IPS DF 6.9 (cell line): ENCODE measurements around the gene MVK.

Experiments used
- DNase-seq: peaks from one replicate; pipeline ENCODE4 v3.0.0-alpha.2; 2013; ENCODE audit warnings: low read depth, low spot score
- H3K27ac ChIP-seq: one replicate; pipeline ENCODE4 v1.5.1; 2013; ENCODE audit warnings: low read length, control low read depth
- H3K27me3 ChIP-seq: 2 replicates; pipeline ENCODE4 v1.6.1; 2013; ENCODE audit warnings: mild to moderate bottlenecking, low read length; ENCODE audit not compliant: control insufficient read depth, insufficient read depth
- H3K36me3 ChIP-seq: 2 replicates; pipeline ENCODE4 v1.6.1; 2013; ENCODE audit warnings: low read length; ENCODE audit not compliant: control insufficient read depth, insufficient read depth
- H3K4me1 ChIP-seq: 2 replicates; pipeline ENCODE4 v1.6.1; 2013; ENCODE audit warnings: low read length; ENCODE audit not compliant: control insufficient read depth, insufficient read depth
- H3K4me3 ChIP-seq: 2 replicates; pipeline ENCODE4 v1.5.1; 2013; ENCODE audit warnings: mild to moderate bottlenecking, low read length
- H3K9me3 ChIP-seq: 2 replicates; pipeline ENCODE4 v1.6.1; 2013; ENCODE audit warnings: low read length, inconsistent platforms; ENCODE audit not compliant: control insufficient read depth, insufficient read depth
- WGBS: extraction: QIAGEN DNeasy Blood & Tissue Kit; methylation state at CpG from one replicate; pipeline ENCODE4 v1.1.7; 2013; ENCODE audit warnings: mixed read lengths, missing lambda C conversion rate; ENCODE audit not compliant: insufficient read length, insufficient coverage; 5-methylcytosine and 5-hydroxymethylcytosine counted together

Gene MVK

DNA sequence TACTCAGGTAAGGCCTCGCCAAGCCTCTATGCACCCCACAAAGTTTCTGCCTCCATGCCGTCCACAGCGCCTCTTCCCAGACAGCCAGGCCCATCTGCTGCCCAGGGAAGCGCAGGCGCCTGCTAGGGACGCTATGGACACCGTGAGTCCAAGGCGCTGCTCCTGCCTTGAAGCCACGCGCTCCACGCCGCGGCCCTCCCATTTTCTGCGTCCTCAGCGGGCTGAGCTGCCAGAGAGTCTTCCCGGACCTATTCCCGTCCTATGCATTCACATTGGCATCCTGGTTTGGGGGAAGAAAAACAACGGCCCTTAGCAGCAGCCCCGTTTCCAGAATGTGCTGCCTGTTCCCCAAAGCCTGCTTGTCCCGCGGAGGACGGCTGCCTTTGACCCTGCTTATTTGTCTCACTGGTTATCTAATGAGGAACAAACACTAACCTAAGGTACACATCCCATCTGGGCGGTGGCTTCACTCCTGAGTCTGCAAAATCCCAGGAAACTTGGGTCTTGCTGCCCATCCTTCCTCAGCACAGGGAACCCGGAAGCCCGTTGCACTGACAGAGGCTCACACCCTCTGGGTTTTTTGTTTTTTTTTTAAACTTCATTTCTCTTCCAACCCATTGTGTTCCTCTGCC lies 38.2 kb upstream of the MVK start:
- H3K36me3 ChIP-seq, result peaks cover 12% of the 10 kb centered on the region
- no peak for DNase-seq
- H3K4me3 ChIP-seq, result no peak overlapping the region
- H3K27ac ChIP-seq, result no peak overlapping the region
- WGBS, result no CpG with 5 or more reads among the region's 25 CpGs
- H3K27me3 ChIP-seq, result no peaks in the 10 kb centered on the region
- H3K9me3 ChIP-seq, result no peaks in the 10 kb centered on the region
- H3K4me1 ChIP-seq, result no peaks in the 10 kb centered on the region

DNA sequence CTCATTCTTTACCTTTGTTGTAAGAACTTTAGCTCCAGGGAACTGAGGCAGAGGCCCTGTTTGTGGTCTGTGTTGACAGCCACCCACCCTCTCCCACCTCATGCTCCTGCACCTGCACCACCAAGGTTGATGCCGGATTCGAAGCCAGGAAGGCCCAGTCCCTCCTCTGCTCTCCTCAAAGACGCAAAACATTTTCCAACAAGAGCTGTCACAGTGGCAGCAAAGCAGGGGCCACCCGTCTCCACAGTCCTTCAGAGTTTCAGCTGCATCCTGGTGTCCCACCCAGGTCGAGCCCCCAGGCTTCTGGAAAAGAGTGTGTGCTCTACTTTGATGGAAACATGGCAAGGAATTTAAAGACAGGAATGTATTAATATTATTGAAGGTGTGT lies 37.7 kb upstream of the MVK start:
- Histone ChIP-seq H3K4me3 (no peak overlapping the region), H3K4me1 (no peaks in the 10 kb centered on the region), H3K9me3 (no peaks in the 10 kb centered on the region), H3K27ac (no peak overlapping the region), H3K36me3 (peaks cover 12% of the 10 kb centered on the region), H3K27me3 (no peaks in the 10 kb centered on the region)
- no CpG with 5 or more reads among the region's 5 CpGs for WGBS
- no peak for DNase-seq

DNA sequence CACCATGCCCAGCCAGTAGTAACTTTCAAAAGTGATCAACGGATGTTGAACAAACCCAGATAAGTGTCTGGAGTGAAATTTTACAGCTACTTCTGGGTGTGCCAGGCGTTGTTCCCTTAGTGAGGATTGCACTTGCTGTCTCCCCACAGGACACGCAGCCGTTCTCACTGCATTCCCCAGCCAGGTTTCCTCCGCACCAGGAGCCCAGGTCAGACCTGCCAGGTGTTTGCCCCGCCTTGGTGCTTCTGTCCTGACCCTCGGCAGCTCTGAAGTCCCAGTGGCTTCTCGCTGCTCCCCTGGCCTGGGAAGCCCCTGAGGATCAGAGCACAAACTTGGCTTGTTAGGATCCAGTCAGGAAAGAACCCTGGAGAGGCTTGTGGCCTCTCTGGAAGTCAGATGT lies 36.5 kb upstream of the MVK start:
- Histone ChIP-seq H3K4me3 (no peak overlapping the region), H3K36me3 (peaks cover 12% of the 10 kb centered on the region), H3K27me3 (no peaks in the 10 kb centered on the region), H3K9me3 (no peaks in the 10 kb centered on the region), H3K27ac (no peak overlapping the region), H3K4me1 (no peaks in the 10 kb centered on the region)
- WGBS, result no CpG with 5 or more reads among the region's 8 CpGs
- DNase-seq, result no peak

GRCh38 chr12:109538191-109538863 lies 35.3 kb upstream of the MVK start:
- Histone ChIP-seq H3K27me3 (no peaks in the 10 kb centered on the region), H3K4me3 (no peak overlapping the region), H3K4me1 (no peaks in the 10 kb centered on the region), H3K27ac (no peak overlapping the region), H3K9me3 (no peaks in the 10 kb centered on the region), H3K36me3 (peaks cover 8% of the 10 kb centered on the region)
- no CpG with 5 or more reads among the region's 16 CpGs for WGBS
- DNase-seq, result no peak

GRCh38 chr12:109539508-109539907 lies 34.1 kb upstream of the MVK start:
- no peak for DNase-seq

GRCh38 chr12:109540526-109541412 lies 32.8 kb upstream of the MVK start:
- Histone ChIP-seq H3K36me3 (no peaks in the 10 kb centered on the region; the same call in 1 of the 2 replicates), H3K4me3 (no peak overlapping the region), H3K4me1 (no peaks in the 10 kb centered on the region), H3K27ac (no peak overlapping the region), H3K27me3 (no peaks in the 10 kb centered on the region), H3K9me3 (no peaks in the 10 kb centered on the region)
- DNase-seq, result no peak
- no CpG with 5 or more reads among the region's 16 CpGs for WGBS

More at GRCh38 chr12:109539508-109539907, 34.1 kb upstream of the MVK start:
- H3K27ac ChIP-seq, result no peak overlapping the region
- no peaks in the 10 kb centered on the region for H3K9me3 ChIP-seq
- H3K4me1 ChIP-seq, result no peaks in the 10 kb centered on the region
- H3K27me3 ChIP-seq, result no peaks in the 10 kb centered on the region
- no CpG with 5 or more reads among the region's 9 CpGs for WGBS
- H3K4me3 ChIP-seq, result no peak overlapping the region
- peaks cover 5% of the 10 kb centered on the region; the same call in 1 of the 2 replicates for H3K36me3 ChIP-seq

GRCh38 chr12:109541413-109541726 lies 32.2 kb upstream of the MVK start:
- H3K4me3 ChIP-seq, result no peak overlapping the region
- no CpG with 5 or more reads among the region's 4 CpGs for WGBS
- H3K9me3 ChIP-seq, result no peaks in the 10 kb centered on the region
- no peak overlapping the region for H3K27ac ChIP-seq
- DNase-seq, result no peak
- no peaks in the 10 kb centered on the region for H3K27me3 ChIP-seq
- H3K4me1 ChIP-seq, result no peaks in the 10 kb centered on the region
- no peaks in the 10 kb centered on the region; the same call in 1 of the 2 replicates for H3K36me3 ChIP-seq

GRCh38 chr12:109542014-109542413 lies 31.6 kb upstream of the MVK start:
- no peak overlapping the region for H3K27ac ChIP-seq
- H3K36me3 ChIP-seq, result no peaks in the 10 kb centered on the region; the same call in 1 of the 2 replicates
- no peaks in the 10 kb centered on the region for H3K4me1 ChIP-seq
- no peak overlapping the region for H3K4me3 ChIP-seq
- no CpG with 5 or more reads among the region's 2 CpGs for whole genome bisulfite sequencing
- H3K27me3 ChIP-seq, result no peaks in the 10 kb centered on the region
- H3K9me3 ChIP-seq, result no peaks in the 10 kb centered on the region
- DNase-seq, result no peak

GRCh38 chr12:109542876-109543275 lies 30.7 kb upstream of the MVK start:
- no peaks in the 10 kb centered on the region for H3K4me1 ChIP-seq
- no peaks in the 10 kb centered on the region for H3K36me3 ChIP-seq
- no CpG with 5 or more reads among the region's 6 CpGs for WGBS
- H3K9me3 ChIP-seq, result no peaks in the 10 kb centered on the region
- H3K4me3 ChIP-seq, result no peak overlapping the region
- H3K27me3 ChIP-seq, result no peaks in the 10 kb centered on the region
- DNase-seq, result no peak
- H3K27ac ChIP-seq, result no peak overlapping the region

- Histone ChIP-seq H3K4me1 (no peaks in the 10 kb centered on the region), H3K36me3 (no peaks in the 10 kb centered on the region), H3K27me3 (no peaks in the 10 kb centered on the region), H3K4me3 (no peak overlapping the region), H3K27ac (no peak overlapping the region), H3K9me3 (no peaks in the 10 kb centered on the region)
- WGBS, result no CpG with 5 or more reads among the region's 7 CpGs
- no peak for DNase-seq
Measured at GRCh38 chr12:109544955-109545531, 28.6 kb upstream of the MVK start.
